ENCODE measurements around the gene ZBTB32.
"Not testable (repeated sequence)": the region's sequence is repeated elsewhere in the genome, so short reads cannot be mapped to it uniquely, and the experiment has no call there.

Gene ZBTB32

GRCh38 chr19:35720648-35721047 is 16.3 kb downstream of the ZBTB32 start:
- no peak for DNase-seq (ENCODE audit: low spot score)

- DNase-seq (ENCODE audit: low spot score), result no peak
Observed at GRCh38 chr19:35721374-35721773, 17.0 kb downstream of the ZBTB32 start.

GRCh38 chr19:35722461-35722860 is 18.1 kb downstream of the ZBTB32 start:
- no peak for DNase-seq (ENCODE audit: low spot score)

- no peak for DNase-seq (ENCODE audit: low spot score)
Observed at GRCh38 chr19:35722897-35723296, 18.5 kb downstream of the ZBTB32 start.

GRCh38 chr19:35723671-35724070 is 19.3 kb downstream of the ZBTB32 start:
- DNase-seq (ENCODE audit: low spot score), result no peak

GRCh38 chr19:35724132-35724531 is 19.8 kb downstream of the ZBTB32 start:
- DNase-seq (ENCODE audit: low spot score), result not testable (repeated sequence)

GRCh38 chr19:35724560-35724959 is 20.2 kb downstream of the ZBTB32 start:
- no peak for DNase-seq (ENCODE audit: low spot score)

GRCh38 chr19:35725216-35725861 is 21.0 kb downstream of the ZBTB32 start:
- DNase-seq (ENCODE audit: low spot score), result no peak

GRCh38 chr19:35727053-35727955 is 22.9 kb downstream of the ZBTB32 start:
- no peak for DNase-seq (ENCODE audit: low spot score)

GRCh38 chr19:35727956-35728706 is 23.8 kb downstream of the ZBTB32 start:
- DNase-seq (ENCODE audit: low spot score), result no peak

GRCh38 chr19:35729021-35729420 is 24.7 kb downstream of the ZBTB32 start:
- no peak for DNase-seq (ENCODE audit: low spot score)

- no peak for DNase-seq (ENCODE audit: low spot score)
Observed at GRCh38 chr19:35729763-35730162, 25.4 kb downstream of the ZBTB32 start.

GRCh38 chr19:35730326-35730725 is 26.0 kb downstream of the ZBTB32 start:
- no peak for DNase-seq (ENCODE audit: low spot score)

GRCh38 chr19:35731353-35731752 is 27.0 kb downstream of the ZBTB32 start:
- no peak for DNase-seq (ENCODE audit: low spot score)

GRCh38 chr19:35731779-35732405 is 27.5 kb downstream of the ZBTB32 start:
- DNase-seq (ENCODE audit: low spot score), result no peak

GRCh38 chr19:35732540-35733179 is 28.3 kb downstream of the ZBTB32 start:
- no peak for DNase-seq (ENCODE audit: low spot score)

GRCh38 chr19:35733180-35734125 is 29.1 kb downstream of the ZBTB32 start:
- DNase-seq (ENCODE audit: low spot score), result no peak

- DNase-seq (ENCODE audit: low spot score), result no peak
Observed at GRCh38 chr19:35734273-35734672, 29.9 kb downstream of the ZBTB32 start.

GRCh38 chr19:35734889-35735288 is 30.5 kb downstream of the ZBTB32 start:
- DNase-seq (ENCODE audit: low spot score), result no peak
